K562 (cell line): Measurements from ENCODE around the gene PDF. TPM values are rescaled to one million over a fixed set of nuclear protein-coding genes. Genes with fewer than 3 reads are reported as not detected.

Source experiments
- ATF2 ChIP-seq: sonication (generic); formaldehyde crosslinking; IDR thresholded peaks from 2 replicates; pipeline ENCODE4 v1.8.1; 2022; ENCODE audit warnings: missing genetic modification reagents
- CGGBP1 ChIP-seq: fragments of 250-450 bp; sonication (Bioruptor Pico); IDR thresholded peaks from 2 replicates; pipeline ENCODE4 v1.9.0; 2021; ENCODE audit warnings: mild to moderate bottlenecking
- CXXC5 ChIP-seq: fragments of 250-450 bp; sonication (Bioruptor Pico); IDR thresholded peaks from 2 replicates; pipeline ENCODE4 v1.8.0; 2022; ENCODE audit warnings: inconsistent platforms, mild to moderate bottlenecking, moderate library complexity
- DPF2 ChIP-seq: fragments of 450-650 bp; IDR thresholded peaks from 2 replicates; pipeline ENCODE4 v1.6.1; 2016
- ELF4 ChIP-seq: fragments of 450-650 bp; formaldehyde crosslinking; IDR thresholded peaks from 2 replicates; pipeline ENCODE4 v1.4.0; 2022; ENCODE audit warnings: missing genetic modification characterization
- EWSR1 ChIP-seq: fragments of 450-650 bp; IDR thresholded peaks from 2 replicates; pipeline ENCODE4 v1.6.1; 2018; ENCODE audit warnings: borderline replicate concordance, mild to moderate bottlenecking, low read depth, moderate library complexity; ENCODE audit not compliant: partially characterized antibody
- NFATC3 ChIP-seq: fragments of 450-650 bp; IDR thresholded peaks from 2 replicates; pipeline ENCODE4 v1.6.1; 2017; ENCODE audit warnings: mild to moderate bottlenecking
- OTX1 ChIP-seq: fragments of 450-650 bp; formaldehyde crosslinking; IDR thresholded peaks from 2 replicates; pipeline ENCODE4 v1.4.0; 2022; ENCODE audit warnings: mild to moderate bottlenecking
- YBX1 ChIP-seq: fragments of 450-650 bp; IDR thresholded peaks from 2 replicates; pipeline ENCODE4 v1.7.1; 2016; ENCODE audit warnings: mild to moderate bottlenecking
- YY1 ChIP-seq, 3 experiments: IDR thresholded peaks; 2 replicates each; pipeline ENCODE4 v1.6.1; 2011; ENCODE audit warnings: low read length in 2 of 3, mild to moderate bottlenecking in 2 of 3, moderate library complexity in 2 of 3, borderline replicate concordance in 1 of 3, control low read depth in 1 of 3, low read depth in 1 of 3; ENCODE audit not compliant: insufficient read depth in 3 of 3, insufficient replicate concordance in 2 of 3, control insufficient read depth in 1 of 3, insufficient read length in 1 of 3; ENCODE audit errors: extremely low read depth in 1 of 3
- ZC3H11A ChIP-seq: IDR thresholded peaks from 2 replicates; pipeline ENCODE4 v1.6.1; 2012; ENCODE audit warnings: low read depth, low read length, improper control_type of control experiment
- ZNF239 ChIP-seq: fragments of 250-450 bp; sonication (Bioruptor Pico); IDR thresholded peaks from 2 replicates; pipeline ENCODE4 v1.4.0; 2020; ENCODE audit warnings: mild to moderate bottlenecking
- ZNF668 ChIP-seq: fragments of 250-450 bp; sonication (Bioruptor Pico); IDR thresholded peaks from 2 replicates; pipeline ENCODE4 v1.8.0; 2022; ENCODE audit warnings: mild to moderate bottlenecking, inconsistent platforms
- polyA plus RNA-seq, 8 experiments: library from polyadenylated mRNA; depleted of rRNA in 4 of 8; stranded (reverse) in 5 of 8; unstranded in 3 of 8; fragments of >200 nt; fragmentation: Nextera tagmentation in 2 of 8; fragmentation: Illumina TruSeq in 1 of 8; extraction: Ambion mirVana in 2 of 8; extraction: Trizol in 1 of 8; gene quantifications; 2 replicates each; pipeline versions ENCODE4 v1.2.1 to v1.2.3, GENCODE V29; 2011 to 2014; ENCODE audit warnings: inconsistent platforms in 1 of 8, missing spikeins in 1 of 8
- total RNA-seq, 7 experiments: library from RNA; depleted of rRNA in 6 of 7; stranded (reverse); fragments of >200 nt in 6 of 7; fragmentation: Illumina TruSeq in 2 of 7; extraction: Trizol in 2 of 7; gene quantifications; 2 replicates each; pipeline versions ENCODE4 v1.2.1 to v1.2.3, GENCODE V29; 2011 to 2021; ENCODE audit warnings: low replicate concordance in 1 of 7
- TF ChIP-seq, protein P1 (sequence below): fragments of 250-450 bp; sonication (Bioruptor Pico); IDR thresholded peaks from 2 replicates; pipeline ENCODE4 v1.8.0; 2021; ENCODE audit warnings: moderate library complexity, mild to moderate bottlenecking, inconsistent platforms
- TF ChIP-seq, protein P2 (sequence below): fragments of 250-450 bp; sonication (Bioruptor Pico); IDR thresholded peaks from 2 replicates; pipeline ENCODE4 v1.4.0; 2020; ENCODE audit warnings: borderline replicate concordance
- TF ChIP-seq, protein P3 (sequence below), 2 experiments: IDR thresholded peaks in 1 of 2; conservative IDR thresholded peaks in 1 of 2; 2 replicates each; pipeline ENCODE4 v1.6.1; 2016; ENCODE audit warnings: low read depth in 2 of 2, mild to moderate bottlenecking in 1 of 2, missing compliant biosample characterization in 1 of 2, missing genetic modification characterization in 1 of 2, moderate library complexity in 1 of 2

Gene PDF
- total and polyA plus RNA-seq, 9 of the 15 experiments (the other 6 are each of a cell fraction or from before 2014, with no cell fraction given), result 0.15 to 72.4 (median 5.6) TPM

DNA sequence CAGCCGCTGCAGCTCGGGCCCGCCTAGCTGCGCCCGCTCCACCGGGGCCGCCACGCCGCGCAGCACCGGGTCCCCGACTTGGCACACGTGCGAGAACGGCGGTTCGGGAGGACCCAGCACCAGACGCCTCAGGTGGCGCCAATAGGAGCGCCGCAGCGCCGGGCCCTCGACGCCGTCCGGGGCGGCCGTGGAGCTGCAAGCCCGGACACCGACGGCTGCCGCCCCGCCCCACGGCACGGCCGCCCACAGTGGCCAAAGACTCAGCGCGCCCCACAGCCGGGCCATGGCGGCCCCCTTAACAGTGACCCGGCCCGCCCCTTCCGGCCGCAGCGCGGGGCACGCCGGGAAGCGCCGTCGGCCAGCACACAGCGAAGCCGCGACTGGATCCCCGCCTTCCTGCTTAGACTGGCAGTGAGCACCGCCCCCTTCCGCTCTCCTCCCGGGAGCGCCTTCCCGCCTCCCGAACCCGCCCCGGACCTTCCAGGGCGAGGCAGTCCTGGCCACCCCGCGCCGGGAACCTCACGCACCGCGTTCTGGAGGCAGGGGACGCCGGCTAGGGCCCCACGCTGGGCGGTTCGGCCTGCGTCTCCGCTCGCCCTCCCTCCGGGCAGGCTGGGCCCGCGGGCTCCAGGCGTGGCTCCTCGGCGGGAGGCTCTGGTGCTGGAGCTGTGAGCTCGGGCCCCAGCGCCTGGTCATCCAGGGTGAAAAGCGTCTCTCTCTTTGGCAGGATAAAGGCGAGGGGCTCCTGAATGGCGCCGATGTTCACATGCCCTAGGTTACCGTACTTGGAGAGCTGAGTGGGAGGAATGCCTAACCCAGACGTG is at the start of gene PDF (continued):
- TF ChIP-seq YY1 (IDR thresholded peaks at IDR 0.05; ENCODE audit: borderline replicate concordance in 1 of 3, control insufficient read depth in 1 of 3, extremely low read depth in 1 of 3, insufficient read depth in 3 of 3, insufficient read length in 1 of 3, insufficient replicate concordance in 2 of 3, low read depth in 1 of 3, low read length in 2 of 3), result peak; percentile 47 to 92 (median 89)
- TF ChIP-seq CXXC5, result peak; percentile 55
- peak; percentile 6; the same call in 1 of the 2 replicates for TF ChIP-seq CGGBP1 (CRISPR knock-in tag)
- TF ChIP-seq ZNF239 (CRISPR knock-in tag), result no peak
- TF ChIP-seq, protein P1, sequence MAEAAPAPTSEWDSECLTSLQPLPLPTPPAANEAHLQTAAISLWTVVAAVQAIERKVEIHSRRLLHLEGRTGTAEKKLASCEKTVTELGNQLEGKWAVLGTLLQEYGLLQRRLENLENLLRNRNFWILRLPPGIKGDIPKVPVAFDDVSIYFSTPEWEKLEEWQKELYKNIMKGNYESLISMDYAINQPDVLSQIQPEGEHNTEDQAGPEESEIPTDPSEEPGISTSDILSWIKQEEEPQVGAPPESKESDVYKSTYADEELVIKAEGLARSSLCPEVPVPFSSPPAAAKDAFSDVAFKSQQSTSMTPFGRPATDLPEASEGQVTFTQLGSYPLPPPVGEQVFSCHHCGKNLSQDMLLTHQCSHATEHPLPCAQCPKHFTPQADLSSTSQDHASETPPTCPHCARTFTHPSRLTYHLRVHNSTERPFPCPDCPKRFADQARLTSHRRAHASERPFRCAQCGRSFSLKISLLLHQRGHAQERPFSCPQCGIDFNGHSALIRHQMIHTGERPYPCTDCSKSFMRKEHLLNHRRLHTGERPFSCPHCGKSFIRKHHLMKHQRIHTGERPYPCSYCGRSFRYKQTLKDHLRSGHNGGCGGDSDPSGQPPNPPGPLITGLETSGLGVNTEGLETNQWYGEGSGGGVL (CRISPR knock-in tag), result no peak
- TF ChIP-seq, protein P2, sequence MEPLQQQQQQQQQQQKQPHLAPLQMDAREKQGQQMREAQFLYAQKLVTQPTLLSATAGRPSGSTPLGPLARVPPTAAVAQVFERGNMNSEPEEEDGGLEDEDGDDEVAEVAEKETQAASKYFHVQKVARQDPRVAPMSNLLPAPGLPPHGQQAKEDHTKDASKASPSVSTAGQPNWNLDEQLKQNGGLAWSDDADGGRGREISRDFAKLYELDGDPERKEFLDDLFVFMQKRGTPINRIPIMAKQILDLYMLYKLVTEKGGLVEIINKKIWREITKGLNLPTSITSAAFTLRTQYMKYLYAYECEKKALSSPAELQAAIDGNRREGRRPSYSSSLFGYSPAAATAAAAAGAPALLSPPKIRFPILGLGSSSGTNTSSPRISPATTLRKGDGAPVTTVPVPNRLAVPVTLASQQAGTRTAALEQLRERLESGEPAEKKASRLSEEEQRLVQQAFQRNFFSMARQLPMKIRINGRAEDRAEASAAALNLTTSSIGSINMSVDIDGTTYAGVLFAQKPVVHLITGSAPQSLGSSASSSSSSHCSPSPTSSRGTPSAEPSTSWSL (CRISPR knock-in tag), result no peak
- no peak for TF ChIP-seq ATF2 (CRISPR knock-in tag)
- no peak for TF ChIP-seq ZC3H11A
- TF ChIP-seq ELF4 (CRISPR knock-in tag), result peak; percentile 91
- TF ChIP-seq YBX1, result no peak
- TF ChIP-seq, protein P3, sequence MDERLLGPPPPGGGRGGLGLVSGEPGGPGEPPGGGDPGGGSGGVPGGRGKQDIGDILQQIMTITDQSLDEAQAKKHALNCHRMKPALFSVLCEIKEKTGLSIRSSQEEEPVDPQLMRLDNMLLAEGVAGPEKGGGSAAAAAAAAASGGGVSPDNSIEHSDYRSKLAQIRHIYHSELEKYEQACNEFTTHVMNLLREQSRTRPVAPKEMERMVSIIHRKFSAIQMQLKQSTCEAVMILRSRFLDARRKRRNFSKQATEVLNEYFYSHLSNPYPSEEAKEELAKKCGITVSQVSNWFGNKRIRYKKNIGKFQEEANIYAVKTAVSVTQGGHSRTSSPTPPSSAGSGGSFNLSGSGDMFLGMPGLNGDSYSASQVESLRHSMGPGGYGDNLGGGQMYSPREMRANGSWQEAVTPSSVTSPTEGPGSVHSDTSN (CRISPR knock-in tag; IDR thresholded peaks at IDR 0.05; ENCODE audit: low read depth), result no peak
- TF ChIP-seq, protein P3 (tag; conservative IDR thresholded peaks at IDR 0.05; ENCODE audit: low read depth), result no peak
- no peak for TF ChIP-seq EWSR1
- 0 out of 2 replicates have a peak, but pooled peaks have one; percentile 9 for TF ChIP-seq DPF2
- TF ChIP-seq OTX1 (CRISPR knock-in tag), result no peak
- no peak for TF ChIP-seq ZNF668 (CRISPR knock-in tag)
- no peak for TF ChIP-seq NFATC3
